ENCODE results near the gene DLG5. TPM values are rescaled to one million over a fixed set of nuclear protein-coding genes. Genes with fewer than 3 reads are reported as not detected.

DLG5 gene
- total and polyA plus RNA-seq, 9 of the 15 experiments (the other 6 are each of a cell fraction or from before 2014, with no cell fraction given) = 1.4 to 26.8 (median 11.2) TPM

GRCh38 chr10:77909749-77910375 lies 16.7 kb downstream of the DLG5 start (continued):
- TF ChIP-seq ARID3A (IDR thresholded peaks at IDR 0.05; ENCODE audit: borderline replicate concordance, low read depth, low read length) = peak; percentile 61; the same call in 1 of the 2 replicates
- peak; percentile 38; the same call in 1 of the 2 replicates for TF ChIP-seq ESRRA (IDR thresholded peaks at IDR 0.05; ENCODE audit: borderline replicate concordance, low read depth)
- TF ChIP-seq ZNF184 (CRISPR knock-in tag; IDR thresholded peaks at IDR 0.05) = no peak
- TF ChIP-seq ZZZ3 (IDR thresholded peaks at IDR 0.05) = no peak
- no peak for TF ChIP-seq PRPF4 (IDR thresholded peaks at IDR 0.05; ENCODE audit: insufficient read depth, low read depth, low read length, poor library complexity, severe bottlenecking)
- peak; percentile 48; the same call in 1 of the 2 replicates for TF ChIP-seq ATF4 (CRISPR knock-in tag; IDR thresholded peaks at IDR 0.05)
- TF ChIP-seq ATF7 (IDR thresholded peaks at IDR 0.05) = peak; percentile 66
- peak; percentile 65 for TF ChIP-seq EP400 (IDR thresholded peaks at IDR 0.05)
- TF ChIP-seq CBX3 (IDR thresholded peaks at IDR 0.05; ENCODE audit: borderline replicate concordance in 1 of 2, low read length in 2 of 2) = no peak
- peak; percentile 64; the same call in 1 of the 2 replicates for TF ChIP-seq HDAC2 (IDR thresholded peaks at IDR 0.05)
- no peak for TF ChIP-seq XRCC4 (IDR thresholded peaks at IDR 0.05; ENCODE audit: extremely low read depth, insufficient read depth, insufficient read length)
- no peak for TF ChIP-seq CEBPZ (IDR thresholded peaks at IDR 0.05; ENCODE audit: borderline replicate concordance, low read depth, low read length)
- TF ChIP-seq ZNF239 (CRISPR knock-in tag; IDR thresholded peaks at IDR 0.05) = 0 out of 2 replicates have a peak, but pooled peaks have one; percentile 35
- TF ChIP-seq SMAD1 (IDR thresholded peaks at IDR 0.05; ENCODE audit: low read depth, low read length, partially characterized antibody) = peak; percentile 41
- TF ChIP-seq BRD4 (IDR thresholded peaks at IDR 0.05) = 0 out of 2 replicates have a peak, but pooled peaks have one; percentile 30
- peak; percentile 56; the same call in 1 of the 2 replicates for TF ChIP-seq HES1 (IDR thresholded peaks at IDR 0.05; ENCODE audit: low read depth)
- peak; percentile 94 for TF ChIP-seq SMARCA4 (IDR thresholded peaks at IDR 0.05)
- TF ChIP-seq ZBTB33 (CRISPR knock-in tag; IDR thresholded peaks at IDR 0.05) = no peak
- TF ChIP-seq L3MBTL2 (IDR thresholded peaks at IDR 0.05) = 0 out of 2 replicates have a peak, but pooled peaks have one; percentile 40
- no peak for TF ChIP-seq ZFP30 (CRISPR knock-in tag; IDR thresholded peaks at IDR 0.05; ENCODE audit: borderline replicate concordance)
